Stimulated activated CD4-positive, alpha-beta T cell treated with anti-CD3 and anti-CD28 coated beads, Interleukin-15, amount 100 ng/mL, for 24 hours (primary cell): ENCODE results near the gene ZNF516.

Experiments
- DNase-seq: peaks from one replicate; pipeline ENCODE4 v3.0.0-alpha.2; 2020

The ZNF516 gene

DNA sequence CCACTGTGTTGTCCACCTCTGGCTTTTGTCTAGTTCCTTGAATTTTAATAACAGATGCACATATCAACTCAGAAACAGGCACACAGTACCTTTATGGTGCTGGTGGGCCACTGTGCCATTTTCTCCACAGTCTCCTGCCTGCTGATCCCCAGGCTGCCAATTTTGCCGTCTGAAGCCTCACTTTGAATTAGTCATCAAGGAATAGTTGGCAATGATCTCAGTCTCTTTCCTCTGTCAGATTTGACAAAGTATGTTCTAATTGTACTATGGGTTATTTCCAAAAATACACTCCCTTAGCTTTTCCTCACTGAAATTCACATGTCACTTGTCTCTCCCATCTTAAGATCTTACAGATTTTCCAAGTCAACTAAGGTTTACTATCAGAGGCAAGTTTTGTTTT lies 140.7 kb downstream of the ZNF516 start:
- DNase-seq = no peak

- DNase-seq = no peak
Measured at GRCh38 chr18:76353500-76353899, 141.5 kb downstream of the ZNF516 start.

DNA sequence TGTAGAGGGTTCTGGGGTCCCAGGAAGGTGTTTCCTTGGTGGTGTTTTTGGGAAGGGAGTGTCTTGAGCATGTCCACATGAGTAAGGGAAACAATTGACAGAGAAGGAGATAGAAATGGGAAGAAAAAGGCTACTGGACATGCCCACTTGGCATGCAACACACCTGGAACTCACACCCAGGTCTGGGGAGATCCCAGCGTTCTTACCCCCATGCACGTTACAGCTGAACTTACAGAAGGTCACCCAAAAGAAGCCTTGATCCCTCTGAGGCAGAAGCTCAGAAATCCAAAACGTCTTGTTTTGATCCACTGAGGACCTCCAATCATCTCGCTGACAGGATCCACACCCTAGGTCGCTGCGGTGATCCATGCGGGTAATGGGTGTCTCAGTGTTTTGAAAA lies 142.0 kb downstream of the ZNF516 start:
- no peak for DNase-seq

GRCh38 chr18:76351961-76352581 lies 143.0 kb downstream of the ZNF516 start:
- DNase-seq = no peak

- DNase-seq = no peak
Measured at GRCh38 chr18:76350134-76351025, 144.7 kb downstream of the ZNF516 start.

GRCh38 chr18:76349067-76349715 lies 145.9 kb downstream of the ZNF516 start:
- DNase-seq = peak; percentile 72

- DNase-seq = no peak
Measured at GRCh38 chr18:76348267-76349066, 146.6 kb downstream of the ZNF516 start.

DNA sequence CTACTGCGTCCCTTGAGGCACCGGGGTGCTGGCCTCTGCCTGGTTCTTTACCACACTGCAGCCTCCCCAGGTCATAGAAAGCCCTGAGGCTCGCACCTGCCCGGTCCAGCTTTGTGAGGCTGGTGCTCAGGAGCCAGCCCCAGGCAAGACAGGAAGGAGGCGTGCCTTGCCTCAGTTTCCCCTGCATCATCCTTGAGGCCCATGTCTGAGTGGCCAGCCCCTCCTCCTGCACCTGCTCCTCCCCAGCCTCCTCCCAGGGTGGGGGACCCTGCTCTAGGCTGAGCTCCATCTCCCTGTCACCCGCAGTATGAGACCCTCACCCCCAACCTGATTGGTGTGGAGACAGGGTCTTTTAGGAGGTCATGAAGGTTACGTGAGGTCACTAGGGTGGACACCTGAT lies 147.7 kb downstream of the ZNF516 start:
- DNase-seq = no peak

GRCh38 chr18:76346490-76347130 lies 148.4 kb downstream of the ZNF516 start:
- DNase-seq = no peak

GRCh38 chr18:76345901-76346300 lies 149.1 kb downstream of the ZNF516 start:
- no peak for DNase-seq

GRCh38 chr18:76343938-76344569 lies 151.0 kb downstream of the ZNF516 start:
- no peak for DNase-seq

- DNase-seq = no peak
Measured at GRCh38 chr18:76340410-76340809, 154.6 kb downstream of the ZNF516 start.

DNA sequence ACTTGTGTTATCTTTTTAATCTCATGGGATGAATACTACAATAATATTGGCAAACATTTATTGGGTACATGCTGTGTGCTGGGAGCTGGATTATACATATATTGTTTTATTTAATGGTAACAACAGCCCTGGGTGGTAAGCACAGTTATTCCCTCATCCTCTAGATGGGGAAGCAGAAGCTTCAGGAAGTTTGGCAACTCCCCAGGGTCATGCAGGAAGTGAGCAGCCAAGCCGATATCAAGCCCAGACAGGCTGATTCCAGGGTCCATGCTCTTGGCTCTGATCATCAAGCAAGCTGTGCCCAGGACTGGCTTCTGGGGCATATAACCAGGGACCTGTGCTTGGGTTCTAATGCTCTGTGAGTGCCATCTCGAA lies 155.8 kb downstream of the ZNF516 start:
- DNase-seq = no peak

- DNase-seq = no peak
Measured at GRCh38 chr18:76338619-76339245, 156.3 kb downstream of the ZNF516 start.

DNA sequence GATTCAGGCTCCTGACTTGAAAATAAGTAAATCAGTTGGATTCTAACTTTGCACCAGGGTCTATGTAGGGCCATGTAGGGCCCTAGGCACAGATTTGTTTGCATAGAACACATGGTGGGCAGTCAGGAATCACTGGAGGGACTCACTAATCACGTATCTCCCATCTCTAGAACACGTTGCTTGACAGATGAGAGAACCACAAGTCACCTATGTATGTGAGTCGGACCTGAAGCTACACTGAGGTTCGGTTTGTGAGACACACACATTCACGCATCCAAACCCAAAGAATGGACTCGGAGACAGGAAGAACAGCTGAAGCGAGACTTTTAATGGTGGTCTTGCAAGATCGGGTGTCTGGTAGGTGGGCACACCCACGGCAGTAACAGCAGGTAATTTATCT lies 157.0 kb downstream of the ZNF516 start:
- no peak for DNase-seq

DNA sequence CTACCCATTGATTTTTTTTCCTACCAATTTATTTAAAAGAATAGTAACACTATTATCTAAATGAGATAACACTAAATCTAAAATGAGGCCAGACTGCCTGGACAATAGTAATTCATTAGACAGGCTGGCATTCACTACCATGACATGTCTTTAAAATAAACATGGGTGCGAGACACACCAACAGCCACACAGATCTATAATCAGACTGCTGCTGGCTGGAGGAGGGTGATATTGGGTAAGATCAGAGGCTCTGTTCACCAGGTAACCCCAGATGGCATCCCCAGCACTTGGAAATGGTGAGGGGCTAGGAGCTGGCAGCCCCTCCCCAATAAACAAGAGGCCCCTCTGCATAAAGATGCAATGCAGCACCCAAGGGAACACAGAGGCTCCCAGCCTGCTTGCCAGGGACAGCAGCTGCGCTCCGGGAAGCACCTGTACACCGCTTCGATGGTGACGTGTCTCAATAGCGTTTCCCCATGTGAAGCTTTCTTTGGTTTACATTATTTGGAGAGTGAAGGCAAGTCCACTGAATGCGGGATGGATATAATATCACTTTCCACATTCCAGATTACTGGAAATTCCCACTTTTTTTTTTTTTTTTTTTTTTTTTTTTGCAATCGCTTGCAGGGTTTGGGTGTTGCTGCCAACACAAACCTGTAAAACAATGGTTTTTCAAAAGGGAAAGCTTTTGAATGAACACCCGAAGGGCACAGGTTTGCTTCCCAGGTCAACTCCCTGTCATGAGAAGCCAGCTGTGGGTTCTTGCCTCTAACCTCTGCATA lies 159.0 kb downstream of the ZNF516 start:
- no peak for DNase-seq

DNA sequence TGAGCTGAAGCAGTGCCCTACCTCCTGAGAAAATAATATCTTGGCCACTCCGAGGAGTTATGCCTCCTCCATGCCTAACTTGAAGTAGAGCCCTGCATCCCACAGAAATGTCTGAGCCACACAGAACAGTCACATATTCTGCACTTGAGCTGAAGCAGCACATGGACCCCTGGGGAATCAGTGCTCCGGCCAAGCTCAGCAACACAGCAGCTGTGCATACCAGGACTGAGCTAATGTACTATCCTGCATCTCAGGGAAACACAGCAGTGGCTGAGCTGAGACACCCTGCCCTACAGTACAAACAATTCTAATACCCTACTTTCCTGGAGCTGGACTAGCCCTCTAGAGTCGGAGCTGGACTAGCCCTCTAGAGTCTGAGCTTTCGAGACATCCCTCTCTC lies 166.9 kb downstream of the ZNF516 start:
- no peak for DNase-seq

- DNase-seq = no peak
Measured at GRCh38 chr18:76323891-76324290, 171.2 kb downstream of the ZNF516 start.

DNA sequence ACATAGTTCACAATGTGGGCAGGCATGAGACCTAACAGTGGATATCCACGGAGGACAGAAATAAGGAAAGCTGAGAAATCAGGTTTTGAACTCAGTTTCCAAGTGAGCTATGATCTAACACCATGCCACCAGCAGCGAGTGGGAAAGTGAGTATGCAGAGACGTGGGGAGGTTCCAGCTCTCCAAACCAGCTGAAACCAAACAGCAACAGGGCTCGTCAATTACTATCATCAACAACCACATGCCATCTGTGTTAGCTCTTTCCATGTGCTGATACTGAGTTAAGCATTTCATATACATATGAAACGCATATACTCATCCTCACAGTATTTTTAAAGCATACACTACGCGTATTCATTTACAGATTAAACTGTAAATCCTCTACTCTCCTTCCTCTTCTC lies 172.4 kb downstream of the ZNF516 start:
- DNase-seq = no peak

DNA sequence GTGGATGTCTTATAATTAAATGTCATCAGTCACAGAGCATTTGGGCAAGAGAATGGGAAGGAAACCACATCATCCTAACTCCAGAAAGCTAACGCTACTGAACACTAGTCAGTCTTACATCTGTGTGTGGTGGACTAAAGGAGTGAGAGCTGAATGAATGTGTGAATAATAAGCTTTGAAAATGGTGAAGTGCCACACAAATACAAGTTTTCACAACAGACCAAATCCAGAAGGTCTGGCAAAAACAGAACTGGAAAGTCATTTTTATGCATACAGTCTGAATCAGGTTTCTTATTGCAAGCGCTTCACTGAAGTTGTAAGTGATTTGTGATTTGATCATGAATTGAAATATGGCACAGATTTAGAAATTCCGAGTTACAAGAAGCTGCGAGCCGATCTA lies 175.7 kb downstream of the ZNF516 start:
- DNase-seq = no peak

DNA sequence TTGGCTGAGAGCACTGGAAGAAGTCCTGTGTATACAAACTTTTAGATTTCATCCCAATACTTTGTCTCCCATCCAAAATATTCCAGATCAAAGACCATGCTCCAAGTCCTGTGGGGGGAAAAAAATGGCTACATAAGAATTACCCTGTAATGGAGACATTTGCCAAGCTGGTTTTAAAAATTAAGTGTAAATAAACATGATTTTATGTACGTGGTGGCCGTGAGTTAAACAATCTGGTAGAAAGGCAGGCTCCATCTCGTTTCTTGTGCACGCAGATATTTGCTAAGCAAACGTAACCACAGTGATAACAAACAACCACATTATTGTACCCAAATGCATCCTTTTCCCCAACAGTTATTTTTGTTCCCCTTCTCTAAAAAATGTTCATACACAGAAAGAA lies 176.4 kb downstream of the ZNF516 start:
- no peak for DNase-seq
